A549 treated with GW870086 at 1 μM for 4 hours (cell line): ENCODE results near the gene ZNF747. TPM values are rescaled to one million over a fixed set of nuclear protein-coding genes. Genes with fewer than 3 reads are reported as not detected.

ENCODE experiments used
- total RNA-seq: library from RNA; stranded (reverse); fragments of 200-300 nt; extraction: Qiagen RNA extraction; gene quantifications from 5 replicates; pipeline ENCODE4 v1.2.3, GENCODE V29; 2022; ENCODE audit warnings: low read depth

ZNF747 gene
- total RNA-seq: 3.3 to 4.9 TPM (median 4.5 TPM) in 5 replicates

DNA sequence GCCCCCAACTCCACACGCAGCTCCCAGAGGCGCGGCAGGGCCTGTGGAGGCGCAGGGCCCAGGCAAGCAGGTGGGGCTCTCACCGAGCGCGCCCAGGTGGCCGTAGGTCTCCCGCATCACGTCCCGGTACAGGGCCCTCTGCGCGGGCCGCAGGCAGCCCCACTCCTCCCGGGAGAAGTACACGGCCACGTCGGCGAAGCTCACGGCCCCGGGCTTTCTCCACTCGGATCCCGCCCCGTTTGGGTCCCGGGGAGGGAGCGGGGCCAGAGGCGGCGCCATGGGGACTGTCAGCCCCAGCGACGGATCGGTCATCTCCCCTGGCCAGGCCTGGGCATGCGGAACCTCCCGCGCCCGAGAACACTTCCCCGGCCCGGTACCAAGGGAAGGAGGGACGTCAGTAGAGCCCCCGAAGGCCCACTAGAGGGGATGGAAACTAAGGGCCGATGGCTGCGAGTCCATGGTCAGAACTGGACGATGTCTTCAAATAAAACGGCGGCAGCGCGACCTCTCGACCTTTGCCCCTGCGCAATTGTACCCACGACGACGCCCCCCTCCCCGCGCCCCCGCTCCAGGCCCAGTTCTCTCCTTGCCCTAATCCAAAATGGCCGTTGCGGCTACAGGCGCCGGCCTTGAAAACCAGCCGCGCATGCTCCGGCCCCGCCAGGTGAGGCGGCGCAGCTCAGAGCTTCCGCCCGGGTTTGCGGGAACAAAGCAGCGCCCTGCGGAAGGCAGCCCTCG lies at the start of gene ZNF747:
ZNF747 (minus strand) TSS at position 491 of the 738 bp plus-strand sequence; CDS start at position 312, 179 bp downstream.

DNA sequence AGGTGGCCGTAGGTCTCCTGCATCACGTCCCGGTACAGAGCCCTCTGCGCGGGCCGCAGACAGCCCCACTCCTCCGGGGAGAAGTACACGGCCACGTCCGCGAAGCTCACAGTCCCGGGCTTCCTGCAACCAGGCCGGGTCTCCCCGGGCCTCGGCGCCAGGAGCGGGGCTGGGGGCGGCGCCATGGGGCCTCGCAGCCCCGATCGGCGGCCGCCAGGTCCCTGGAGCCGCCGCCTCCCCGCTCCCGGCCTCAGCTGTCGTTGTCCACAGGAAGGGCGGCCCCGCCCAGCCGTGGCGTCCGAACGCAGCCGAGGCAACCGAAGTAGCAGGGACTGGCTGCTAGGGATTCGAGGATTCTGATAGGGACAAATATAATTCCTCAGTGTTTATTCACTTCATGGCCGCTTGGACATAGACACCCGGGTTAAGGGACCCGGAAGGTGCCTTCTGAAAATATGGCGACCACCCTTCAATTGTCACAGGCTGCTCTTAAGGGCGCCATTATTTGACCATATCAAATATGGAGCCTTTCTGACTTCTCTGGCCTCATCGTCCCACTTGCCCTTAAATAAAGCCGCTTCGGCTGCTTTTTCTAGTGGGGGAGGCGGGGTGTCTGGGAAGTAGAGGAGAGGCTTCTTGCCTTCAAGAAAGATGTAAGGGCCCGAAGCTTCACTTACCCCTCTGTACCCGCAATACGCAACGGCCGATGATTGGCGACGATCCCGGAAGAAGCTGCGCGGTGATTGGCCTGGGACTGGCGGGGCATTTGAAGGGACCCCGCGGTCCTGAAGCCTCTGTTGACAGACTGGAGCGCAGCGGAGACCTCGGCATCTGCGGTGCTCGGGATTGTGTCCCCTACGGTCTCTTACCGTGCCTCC lies 37.0 kb upstream of the ZNF747 start, which contains the start of gene ZNF688:
ZNF688 (minus strand) TSS at position 270 of the 878 bp plus-strand sequence; CDS start at position 185, 85 bp downstream.

DNA sequence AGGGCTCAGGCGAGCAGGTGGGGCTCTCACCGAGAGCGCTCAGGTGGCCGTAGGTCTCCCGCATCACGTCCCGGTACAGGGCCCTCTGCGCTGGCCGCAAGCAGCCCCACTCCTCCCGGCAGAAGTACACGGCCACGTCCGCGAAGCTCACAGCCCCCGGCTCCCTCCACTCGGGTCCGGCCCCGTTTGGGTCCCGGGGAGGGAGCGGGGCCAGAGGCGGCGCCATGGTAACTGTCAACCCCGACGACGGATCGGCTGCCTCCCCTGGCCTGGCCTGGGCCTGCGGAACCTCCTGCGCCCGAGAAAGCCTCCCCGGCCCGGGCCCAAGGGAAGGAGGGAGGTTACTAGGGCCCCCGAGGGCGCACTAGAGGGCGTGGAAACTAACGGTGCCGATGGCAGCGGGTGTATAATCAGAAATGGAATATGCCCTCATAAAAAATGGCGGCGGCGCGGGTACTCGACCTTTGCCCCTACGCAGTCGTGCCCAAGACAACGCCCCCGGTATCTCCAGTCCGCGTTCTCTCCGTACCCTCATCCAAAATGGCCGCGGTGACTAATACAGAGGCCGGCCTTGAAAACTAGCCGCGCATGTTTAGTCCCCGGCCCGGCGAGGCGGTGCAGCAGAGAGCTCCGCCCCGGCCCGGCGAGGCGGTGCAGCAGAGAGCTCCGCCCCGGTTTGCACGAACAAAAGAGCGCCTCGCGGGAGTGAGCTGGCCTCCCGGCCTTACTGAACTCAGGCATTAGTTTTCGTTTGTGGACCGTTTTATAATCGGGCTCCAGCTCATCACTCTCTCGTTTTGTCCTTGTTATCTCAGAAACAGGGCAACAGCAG lies 23.5 kb upstream of the ZNF747 start, which contains the start of gene ZNF764:
ZNF764 (minus strand) TSS at position 418 of the 832 bp plus-strand sequence; CDS start at position 226, 192 bp downstream.

DNA sequence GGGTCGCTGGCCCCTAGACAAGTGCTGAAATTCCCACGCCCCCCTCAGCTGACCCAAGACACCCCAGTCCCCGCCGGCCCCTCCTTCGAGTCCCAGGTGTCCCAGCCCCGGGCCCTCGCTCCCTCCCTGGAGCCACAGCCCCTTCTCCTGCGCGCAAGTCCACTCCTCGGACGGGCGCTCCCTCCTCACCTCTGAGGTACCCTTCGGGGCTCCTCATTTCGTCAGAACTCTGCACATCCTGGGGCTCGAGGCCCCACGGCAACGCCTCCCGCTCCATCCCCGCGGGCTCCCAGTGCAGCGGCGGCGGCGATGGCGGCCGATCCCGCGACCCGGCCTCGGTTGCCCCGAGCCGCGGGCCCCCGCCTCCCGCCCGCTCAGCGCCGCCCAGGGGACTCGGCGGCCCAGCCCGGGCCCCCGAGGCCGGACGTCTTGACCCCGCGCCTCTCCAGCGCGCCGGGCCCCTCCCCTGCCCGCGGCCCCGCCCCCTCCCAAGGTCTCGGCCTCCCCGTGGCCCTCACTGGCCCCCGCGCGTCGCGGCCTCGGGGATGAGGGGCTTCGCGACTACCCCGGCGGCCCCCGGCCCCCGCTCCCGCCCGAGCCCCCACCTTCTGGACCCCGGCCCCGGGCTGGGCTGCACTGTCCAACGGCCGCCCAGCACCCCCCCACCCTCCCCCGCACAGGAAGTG lies 8.4 kb downstream of the ZNF747 start, which contains the start of gene ZNF768:
ZNF768 (minus strand) TSS at position 430 of the 686 bp plus-strand sequence; CDS start at position 277, 153 bp downstream.

Other genes with a start within 250 kb of the ZNF747 start
- 59.5 to 68.2 TPM (median 64.0 TPM) in 5 replicates for gene CD2BP2, start 179.6 kb downstream of the ZNF747 start, total RNA-seq
- 23.3 to 30.4 TPM (median 27.7 TPM) in 5 replicates for gene TBC1D10B, start 164.4 kb downstream of the ZNF747 start, total RNA-seq
- 0.51 TPM in 1 of 5 replicates, not detected in the others for gene MYL11, start 160.1 kb downstream of the ZNF747 start, total RNA-seq
- 1.1 to 2.0 TPM (median 1.6 TPM) in 5 replicates for gene SEPTIN1, start 152.3 kb downstream of the ZNF747 start, total RNA-seq
- gene ZNF48, start 139.4 kb downstream of the ZNF747 start, total RNA-seq: 11.2 to 15.5 TPM (median 12.8 TPM) in 5 replicates
- gene ZNF771, start 127.3 kb downstream of the ZNF747 start, total RNA-seq: 3.5 to 6.1 TPM (median 5.2 TPM) in 5 replicates
- 101 to 138 TPM (median 133 TPM) in 5 replicates for gene DCTPP1, start 104.8 kb downstream of the ZNF747 start, total RNA-seq
- 47.6 to 51.6 TPM (median 49.4 TPM) in 5 replicates for gene SEPHS2, start 89.0 kb downstream of the ZNF747 start, total RNA-seq
- 0.02 TPM in 1 of 5 replicates, not detected in the others for gene ITGAL, start 62.1 kb downstream of the ZNF747 start, total RNA-seq
- gene ZNF768, start 8.3 kb downstream of the ZNF747 start, total RNA-seq: 37.2 to 46.2 TPM (median 45.5 TPM) in 5 replicates
- gene ZNF764, start 23.5 kb upstream of the ZNF747 start, total RNA-seq: 4.2 to 6.6 TPM (median 6.2 TPM) in 5 replicates
- gene ZNF688, start 36.9 kb upstream of the ZNF747 start, total RNA-seq: 5.5 to 8.0 TPM (median 6.7 TPM) in 5 replicates
- not detected in 5 replicates for gene ZNF785, start 50.8 kb upstream of the ZNF747 start, total RNA-seq
- 7.3 to 9.9 TPM (median 8.5 TPM) in 5 replicates for gene ZNF689, start 75.5 kb upstream of the ZNF747 start, total RNA-seq
- 20.5 to 24.8 TPM (median 22.6 TPM) in 5 replicates for gene PRR14, start 116.1 kb upstream of the ZNF747 start, total RNA-seq
- gene FBRS, start 123.6 kb upstream of the ZNF747 start, total RNA-seq: 29.0 to 42.4 TPM (median 40.9 TPM) in 5 replicates
- 10.9 to 27.0 TPM (median 21.2 TPM) in 5 replicates for gene SRCAP, start 164.3 kb upstream of the ZNF747 start, total RNA-seq
- gene PHKG2, start 213.6 kb upstream of the ZNF747 start, total RNA-seq: 23.5 to 29.4 TPM (median 28.8 TPM) in 5 replicates
- gene CFAP119, start 227.2 kb upstream of the ZNF747 start, total RNA-seq: 5.6 to 9.2 TPM (median 7.7 TPM) in 5 replicates
- gene RNF40, start 227.5 kb upstream of the ZNF747 start, total RNA-seq: 71.8 to 88.1 TPM (median 83.4 TPM) in 5 replicates